H1 (cell line): ENCODE data around the gene ATP6V1G1. TPM values are rescaled to one million over a fixed set of nuclear protein-coding genes. Genes with fewer than 3 reads are reported as not detected.

ENCODE experiments used
- CTCF ChIA-PET: fragments of 300-600 bp; sonication (Branson Sonifier 250); formaldehyde crosslinking; loops from one replicate; lab custom pipeline; 2021; ENCODE audit not compliant: partially characterized antibody; lab: Charles Lee
- POLR2A ChIA-PET: fragments of 300-600 bp; sonication (Branson Sonifier 250); formaldehyde crosslinking; loops from one replicate; lab custom pipeline; 2021; ENCODE audit warnings: inconsistent platforms; ENCODE audit not compliant: partially characterized antibody; lab: Charles Lee
- DNase-seq, 2 experiments: peaks; one replicate each; pipeline versions ENCODE4 v3.0.0 to v3.0.0-alpha.2; 2010 to 2022; ENCODE audit warnings: low spot score in 2 of 2, low read depth in 1 of 2, mixed read lengths in 1 of 2
- FAIRE-seq: peaks from 2 replicates; lab custom pipeline; 2011; peaks lifted over from hg19 to GRCh38; lab: Jason Lieb, UNC
- H2AFZ ChIP-seq: 2 replicates; pipeline ENCODE4 v1.8.1; 2012; ENCODE audit warnings: low read length, inconsistent platforms
- H2AK5ac ChIP-seq: 2 replicates; pipeline ENCODE4 v1.6.1; 2013; ENCODE audit warnings: low read depth, low read length
- H2BK120ac ChIP-seq: replicated peaks from 2 replicates; pipeline ENCODE3; 2013; ENCODE audit warnings: low read depth, low read length, inconsistent platforms
- H2BK12ac ChIP-seq: 2 replicates; pipeline ENCODE4 v1.6.1; 2013; ENCODE audit warnings: low read depth, low read length
- H2BK15ac ChIP-seq: 2 replicates; pipeline ENCODE4 v1.6.1; 2013; ENCODE audit warnings: low read length
- H2BK20ac ChIP-seq: 2 replicates; pipeline ENCODE4 v1.6.1; 2013; ENCODE audit warnings: low read length
- H2BK5ac ChIP-seq: 2 replicates; pipeline ENCODE4 v1.6.1; 2013; ENCODE audit warnings: low read depth, low read length
- H3K14ac ChIP-seq: 2 replicates; pipeline ENCODE4 v1.6.1; 2013; ENCODE audit warnings: inconsistent platforms; ENCODE audit not compliant: insufficient read length
- H3K18ac ChIP-seq: 2 replicates; pipeline ENCODE4 v1.6.1; 2013; ENCODE audit warnings: low read length; ENCODE audit errors: extremely low read depth
- H3K23ac ChIP-seq: 2 replicates; pipeline ENCODE4 v1.6.1; 2013; ENCODE audit warnings: inconsistent platforms; ENCODE audit not compliant: insufficient read length
- H3K23me2 ChIP-seq: 2 replicates; pipeline ENCODE4 v1.6.1; 2013; ENCODE audit warnings: low read depth, low read length
- H3K27ac ChIP-seq: 2 replicates; pipeline ENCODE4 v1.6.1; 2011; ENCODE audit warnings: low read depth, low read length, inconsistent platforms
- H3K27me3 ChIP-seq, 4 experiments: replicated peaks in 1 of 4; 1 replicate in 1 of 4; 2 replicates in 3 of 4; pipeline versions ENCODE4 v1.6.1 to v1.8.1; 2011 to 2013; ENCODE audit warnings: low read length in 3 of 4, mild to moderate bottlenecking in 3 of 4, inconsistent platforms in 2 of 4, mixed read lengths in 2 of 4, moderate library complexity in 1 of 4; ENCODE audit not compliant: control insufficient read depth in 3 of 4, insufficient read depth in 3 of 4; ENCODE audit errors: extremely low read depth in 1 of 4
- H3K36me3 ChIP-seq, 4 experiments: 2 replicates each; pipeline versions ENCODE4 v1.6.1 to v1.8.1; 2011 to 2013; ENCODE audit warnings: mild to moderate bottlenecking in 4 of 4, low read length in 3 of 4, moderate library complexity in 2 of 4, control low read depth in 1 of 4, inconsistent platforms in 1 of 4; ENCODE audit not compliant: insufficient read depth in 4 of 4, control insufficient read depth in 2 of 4
- H3K4ac ChIP-seq: replicated peaks from 2 replicates; pipeline ENCODE3; 2013; ENCODE audit warnings: low read length, low read depth, mixed read lengths, inconsistent platforms; ENCODE audit not compliant: insufficient read length
- H3K4me1 ChIP-seq, 4 experiments: replicated peaks in 1 of 4; 1 replicate in 1 of 4; 2 replicates in 3 of 4; pipeline versions ENCODE4 v1.6.1 to v1.8.1; 2011 to 2013; ENCODE audit warnings: low read length in 3 of 4, inconsistent platforms in 2 of 4, mixed read lengths in 1 of 4; ENCODE audit not compliant: insufficient read depth in 4 of 4, control insufficient read depth in 3 of 4
- H3K4me2 ChIP-seq, 2 experiments: 2 replicates each; pipeline versions ENCODE4 v1.6.1 to v1.8.1; 2011 to 2013; ENCODE audit warnings: low read depth in 2 of 2, low read length in 2 of 2, control low read depth in 1 of 2, inconsistent platforms in 1 of 2, mild to moderate bottlenecking in 1 of 2; ENCODE audit not compliant: insufficient read depth in 1 of 2
- H3K4me3 ChIP-seq, 4 experiments: fragments of 200-600, 300-600 bp in 1 of 4; sonication (generic), shearing (Covaris generic), sonication (Bioruptor Twin) in 1 of 4; 2 replicates each; pipeline versions ENCODE4 v1.5.1 to v1.8.1; 2011 to 2016; ENCODE audit warnings: low read length in 4 of 4, low read depth in 3 of 4, control low read depth in 2 of 4, inconsistent platforms in 2 of 4, mild to moderate bottlenecking in 2 of 4, mixed read lengths in 1 of 4, moderate library complexity in 1 of 4; ENCODE audit not compliant: insufficient read depth in 2 of 4; ENCODE audit errors: extremely low read depth in 1 of 4
- H3K56ac ChIP-seq: replicated peaks from 2 replicates; pipeline ENCODE3; 2013; ENCODE audit warnings: low read depth, mild to moderate bottlenecking, mixed read lengths, low read length, inconsistent platforms; ENCODE audit not compliant: insufficient read length
- H3K79me1 ChIP-seq: 2 replicates; pipeline ENCODE4 v1.6.1; 2013; ENCODE audit warnings: low read depth, low read length, control low read depth
- H3K79me2 ChIP-seq, 2 experiments: 2 replicates each; pipeline versions ENCODE4 v1.6.1 to v1.8.1; 2012 to 2013; ENCODE audit warnings: low read length in 2 of 2, mild to moderate bottlenecking in 2 of 2, inconsistent platforms in 1 of 2; ENCODE audit not compliant: insufficient read depth in 2 of 2, control insufficient read depth in 1 of 2
- H3K9ac ChIP-seq, 4 experiments: replicated peaks in 1 of 4; 1 replicate in 1 of 4; 2 replicates in 3 of 4; pipeline versions ENCODE4 v1.6.1 to v1.8.1; 2011 to 2013; ENCODE audit warnings: low read depth in 3 of 4, low read length in 3 of 4, control low read depth in 2 of 4, mild to moderate bottlenecking in 2 of 4, moderate library complexity in 2 of 4, inconsistent platforms in 1 of 4; ENCODE audit errors: extremely low read depth in 1 of 4
- H3K9me3 ChIP-seq, 2 experiments: 2 replicates each; pipeline versions ENCODE4 v1.6.1 to v1.8.1; 2012 to 2013; ENCODE audit warnings: mild to moderate bottlenecking in 2 of 2, moderate library complexity in 2 of 2, control low read depth in 1 of 2, inconsistent platforms in 1 of 2, low read depth in 1 of 2, low read length in 1 of 2, mixed read lengths in 1 of 2; ENCODE audit not compliant: insufficient read depth in 2 of 2
- H4K20me1 ChIP-seq, 2 experiments: replicated peaks in 1 of 2; 2 replicates each; pipeline versions ENCODE3 to v1.8.1; 2011 to 2013; ENCODE audit warnings: inconsistent platforms in 2 of 2, low read length in 2 of 2, mild to moderate bottlenecking in 1 of 2; ENCODE audit not compliant: insufficient read depth in 2 of 2, control insufficient read depth in 1 of 2
- H4K5ac ChIP-seq: 2 replicates; pipeline ENCODE4 v1.6.1; 2013; ENCODE audit warnings: low read length, low read depth, mixed read lengths, inconsistent platforms; ENCODE audit not compliant: insufficient read length
- H4K8ac ChIP-seq: 2 replicates; pipeline ENCODE4 v1.8.0; 2013; ENCODE audit warnings: mild to moderate bottlenecking, moderate library complexity, low read length, inconsistent platforms; ENCODE audit not compliant: insufficient read depth; ENCODE audit errors: extremely low read depth
- H4K91ac ChIP-seq: replicated peaks from 2 replicates; pipeline ENCODE3; 2013; ENCODE audit warnings: low read length, mixed read lengths, inconsistent platforms; ENCODE audit not compliant: insufficient read length
- CTBP2 ChIP-seq: IDR thresholded peaks from 2 replicates; pipeline ENCODE4 v1.7.0; 2011; ENCODE audit warnings: borderline replicate concordance, mild to moderate bottlenecking, moderate library complexity, mixed read lengths, low read length; ENCODE audit not compliant: insufficient read depth, insufficient read length
- EZH2 ChIP-seq: fragments of 200-600 bp; sonication (generic); IDR thresholded peaks from 2 replicates; pipeline ENCODE4 v1.7.1; 2012; ENCODE audit warnings: low read depth, mild to moderate bottlenecking, moderate library complexity, low read length, inconsistent platforms; ENCODE audit not compliant: severe bottlenecking
- GABPA ChIP-seq: IDR thresholded peaks from 2 replicates; pipeline ENCODE4 v1.6.1; 2011; ENCODE audit warnings: mild to moderate bottlenecking, low read length, moderate library complexity, borderline replicate concordance; ENCODE audit not compliant: insufficient read depth
- WGBS, 2 experiments: shearing (Covaris generic) in 1 of 2; methylation state at CpG; one replicate each; pipeline versions ENCODE4 v1.1.6 to v1.1.7; 2013 to 2015; ENCODE audit warnings: low lambda C conversion rate in 2 of 2, mixed read lengths in 2 of 2, inconsistent platforms in 1 of 2, low coverage in 1 of 2, missing lambda C conversion rate in 1 of 2; ENCODE audit not compliant: insufficient replicate concordance in 2 of 2, insufficient coverage in 1 of 2, insufficient read length in 1 of 2; ENCODE audit errors: extremely low coverage in 1 of 2, missing lambda C conversion rate in 1 of 2; 5-methylcytosine and 5-hydroxymethylcytosine counted together
- polyA plus RNA-seq, 7 experiments: library from polyadenylated mRNA; depleted of rRNA in 3 of 7; stranded (reverse) in 5 of 7; unstranded in 2 of 7; fragments of >200 nt in 5 of 7; fragments of 200-250 nt in 2 of 7; gene quantifications; 1 replicate in 5 of 7; 2 replicates in 1 of 7; 4 replicates in 1 of 7; pipeline versions ENCODE4 v1.2.1 to v1.2.3, GENCODE V29; 2011 to 2013; ENCODE audit warnings: missing spikeins in 2 of 7, mixed read lengths in 2 of 7
- total RNA-seq: library from RNA; stranded (reverse); fragmentation: NEBNext Ultra II Directional; extraction: Animal tissue kit (Norgen Biotek cat#: 25700); gene quantifications from 2 replicates; pipeline ENCODE4 v1.2.1, GENCODE V29; 2021

Gene ATP6V1G1
- total and polyA plus RNA-seq, 2 of the 8 experiments (the other 6 are each of a cell fraction or from before 2014, with no cell fraction given) = 112 to 124 TPM

- H3K23ac ChIP-seq = no peak overlapping the region
- H2BK5ac ChIP-seq = no peak overlapping the region
- H4K20me1 ChIP-seq = peaks cover 0 to 3% of the 10 kb centered on the region in 2 experiments
- no peaks in the 10 kb centered on the region for H3K9me3 ChIP-seq
- H3K4me2 ChIP-seq = no peak overlapping the region
- H3K23me2 ChIP-seq = no peaks in the 10 kb centered on the region; the same call in 1 of the 2 replicates
- H3K14ac ChIP-seq = no peak overlapping the region
- H3K36me3 ChIP-seq = no peaks in the 10 kb centered on the region
- H2BK15ac ChIP-seq = no peak overlapping the region; the same call in 1 of the 2 replicates
- H2BK120ac ChIP-seq = no peak overlapping the region
- peaks cover 0 to 7% of the 10 kb centered on the region in 2 experiments; a peak in 1 of 4 replicates for H3K79me2 ChIP-seq
- no peak overlapping the region for H4K8ac ChIP-seq
- H4K5ac ChIP-seq = no peak overlapping the region
- DNase-seq (no peak), FAIRE-seq (no peak)
- no peak overlapping the region for H3K18ac ChIP-seq
- H2BK20ac ChIP-seq = no peak overlapping the region
- H3K9ac ChIP-seq = no peak overlapping the region
- WGBS, 2 experiments = 95% methylated on average over 4 of the region's 4 CpGs; no CpG with 5 or more reads in 1 of the 2 experiments
- H3K4ac ChIP-seq = no peak overlapping the region
- 0 out of 7 replicates have a peak, but pooled peaks cover 0 to 2% (median 0%) of the 10 kb centered on the region in 4 experiments for H3K27me3 ChIP-seq
- no peak overlapping the region for H3K56ac ChIP-seq
- no peak overlapping the region for H2AK5ac ChIP-seq
- CTCF ChIA-PET = interaction anchor here (0.6 to 1.7 kb wide), 8 partner anchors 13 to 1865 kb away, joined by 3 to 5 read pairs (median 3); no protein-coding TSS in a partner anchor
- TF ChIP-seq EZH2 (no peak), CTBP2 (no peak), GABPA (no peak)
- POLR2A ChIA-PET = interaction anchor here (0.8 to 16.2 kb wide), 2 partner anchors 11 to 27 kb away, joined by 3 to 218 read pairs; partner anchors contain the start of gene ATP6V1G1
- H4K91ac ChIP-seq = no peak overlapping the region
- H3K4me3 ChIP-seq = no peak overlapping the region
- no peak overlapping the region for H2BK12ac ChIP-seq
- no peak overlapping the region for H3K27ac ChIP-seq
- H3K79me1 ChIP-seq = no peaks in the 10 kb centered on the region; the same call in 1 of the 2 replicates
- H3K4me1 ChIP-seq = peaks cover 8 to 17% (median 13%) of the 10 kb centered on the region in 4 experiments
- no peak overlapping the region for H2AFZ ChIP-seq
Measured at GRCh38 chr9:114616684-114617520, 29.3 kb downstream of the ATP6V1G1 start.
